ENCODE data around the gene SEMA5B.

DNA sequence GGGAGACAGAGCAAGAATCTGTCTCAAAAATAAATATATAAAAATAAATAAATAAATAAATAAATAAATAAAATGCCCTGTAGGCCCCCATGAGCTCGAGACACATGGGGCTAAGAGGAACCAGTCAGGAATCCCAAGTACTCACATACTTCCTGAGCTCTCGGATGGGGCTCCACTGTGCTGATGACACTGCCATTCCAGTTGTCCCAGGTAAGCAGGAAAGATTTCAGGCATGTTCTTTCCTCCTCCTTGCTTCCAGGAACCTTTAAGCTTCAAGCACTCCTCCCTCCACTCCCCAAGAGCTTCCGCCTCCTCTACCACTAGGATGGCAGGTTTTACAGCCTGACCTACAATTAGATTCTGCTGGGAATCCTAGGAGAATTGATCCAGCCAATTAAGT lies 119.3 kb downstream of the SEMA5B start:
- TF ChIP-seq, protein P1, sequence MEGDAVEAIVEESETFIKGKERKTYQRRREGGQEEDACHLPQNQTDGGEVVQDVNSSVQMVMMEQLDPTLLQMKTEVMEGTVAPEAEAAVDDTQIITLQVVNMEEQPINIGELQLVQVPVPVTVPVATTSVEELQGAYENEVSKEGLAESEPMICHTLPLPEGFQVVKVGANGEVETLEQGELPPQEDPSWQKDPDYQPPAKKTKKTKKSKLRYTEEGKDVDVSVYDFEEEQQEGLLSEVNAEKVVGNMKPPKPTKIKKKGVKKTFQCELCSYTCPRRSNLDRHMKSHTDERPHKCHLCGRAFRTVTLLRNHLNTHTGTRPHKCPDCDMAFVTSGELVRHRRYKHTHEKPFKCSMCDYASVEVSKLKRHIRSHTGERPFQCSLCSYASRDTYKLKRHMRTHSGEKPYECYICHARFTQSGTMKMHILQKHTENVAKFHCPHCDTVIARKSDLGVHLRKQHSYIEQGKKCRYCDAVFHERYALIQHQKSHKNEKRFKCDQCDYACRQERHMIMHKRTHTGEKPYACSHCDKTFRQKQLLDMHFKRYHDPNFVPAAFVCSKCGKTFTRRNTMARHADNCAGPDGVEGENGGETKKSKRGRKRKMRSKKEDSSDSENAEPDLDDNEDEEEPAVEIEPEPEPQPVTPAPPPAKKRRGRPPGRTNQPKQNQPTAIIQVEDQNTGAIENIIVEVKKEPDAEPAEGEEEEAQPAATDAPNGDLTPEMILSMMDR (IDR thresholded peaks at IDR 0.05): no peak
- TF ChIP-seq POLR2A (IDR thresholded peaks at IDR 0.05) (no peak), POLR2AphosphoS5 (IDR thresholded peaks at IDR 0.05) (no peak)
